ENCODE measurements around the gene COX4I1. TPM values are rescaled to one million over a fixed set of nuclear protein-coding genes. Genes with fewer than 3 reads are reported as not detected.

COX4I1 gene
- total RNA-seq, 1 experiment from 2014 or later: 618 TPM

DNA sequence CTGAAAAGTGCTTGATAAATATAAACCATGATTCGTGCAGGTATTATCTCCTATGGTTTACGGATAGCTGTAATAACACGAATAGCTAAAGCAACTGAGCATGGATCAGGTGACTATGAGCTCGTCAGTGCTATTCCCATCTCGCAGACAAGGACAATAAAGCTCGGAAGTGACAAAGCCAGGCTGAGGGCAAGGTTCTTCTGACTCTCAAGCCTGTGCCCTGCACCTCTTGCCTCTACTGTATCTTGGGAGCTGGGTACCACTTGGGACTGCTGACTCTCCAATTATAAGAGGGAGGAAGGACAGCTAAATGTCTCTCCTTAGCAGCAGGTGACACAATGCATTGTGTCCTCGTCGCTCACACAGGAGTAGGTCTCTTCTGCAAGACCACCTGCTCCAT is 49.9 kb downstream of the COX4I1 start:
- POLR2A ChIA-PET: no interaction called here
- no TSS peak for BruUV-seq (replicated peaks)
- Mint-ChIP-seq H3K27me3 (ENCODE audit: insufficient read depth, unreplicated experiment) (peaks cover 85% of the 10 kb centered on the region), H3K27ac (ENCODE audit: low read depth, unreplicated experiment) (no peak overlapping the region), H3K36me3 (ENCODE audit: insufficient read depth, unreplicated experiment) (no peaks in the 10 kb centered on the region), H3K4me3 (ENCODE audit: unreplicated experiment) (no peak overlapping the region), H3K9me3 (ENCODE audit: unreplicated experiment) (no peaks in the 10 kb centered on the region), H3K4me1 (ENCODE audit: insufficient read depth, unreplicated experiment) (no peaks in the 10 kb centered on the region)
- DNase-seq (ENCODE audit: unreplicated experiment): no peak
- intact Hi-C loops (cut with micrococcal nuclease): no loop called here
- TF ChIP-seq CTCF (IDR thresholded peaks at IDR 0.05; ENCODE audit: unreplicated experiment): no peak
- CTCF ChIA-PET: interaction anchor here (1.5 kb wide), 1 partner anchor 30 kb away, joined by 7 read pairs; no protein-coding TSS in a partner anchor

DNA sequence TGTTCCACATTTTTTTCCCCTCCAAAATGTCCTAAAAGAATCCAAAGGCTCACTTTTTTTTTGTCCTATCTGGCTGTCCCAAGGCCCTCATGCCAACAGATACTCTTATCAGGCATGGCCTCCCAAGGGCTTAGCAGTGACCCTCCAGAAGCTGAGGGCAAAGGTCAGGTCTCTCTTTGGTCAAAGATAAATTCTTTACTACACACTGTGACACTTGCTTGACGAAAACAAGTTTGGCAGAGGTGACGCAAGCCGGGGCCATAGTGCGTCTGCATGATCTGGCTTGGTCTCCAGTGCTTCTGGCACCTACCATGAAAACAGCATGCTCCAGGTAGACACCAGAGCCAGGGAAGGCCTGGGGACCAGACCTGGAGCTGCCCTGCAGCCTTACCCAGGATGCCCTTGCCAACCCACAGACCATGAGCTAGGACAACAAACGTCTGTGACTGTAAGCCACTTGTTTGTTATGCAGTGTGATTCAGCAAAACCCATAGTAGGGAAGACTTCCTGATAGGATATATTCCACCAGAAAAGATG is 50.9 kb downstream of the COX4I1 start:
- no peak for TF ChIP-seq CTCF (IDR thresholded peaks at IDR 0.05; ENCODE audit: unreplicated experiment)
- DNase-seq (ENCODE audit: unreplicated experiment): no peak
- peaks cover 79% of the 10 kb centered on the region for H3K27me3 Mint-ChIP-seq (ENCODE audit: insufficient read depth, unreplicated experiment)
- no peak overlapping the region for H3K27ac Mint-ChIP-seq (ENCODE audit: low read depth, unreplicated experiment)
- H3K9me3 Mint-ChIP-seq (ENCODE audit: unreplicated experiment): no peaks in the 10 kb centered on the region
- no peaks in the 10 kb centered on the region for H3K4me1 Mint-ChIP-seq (ENCODE audit: insufficient read depth, unreplicated experiment)
- ChIA-PET CTCF (interaction anchor here (0.6 kb wide), 1 partner anchor 113 kb away, joined by 4 read pairs; no protein-coding TSS in a partner anchor), POLR2A (no interaction called here)
- H3K36me3 Mint-ChIP-seq (ENCODE audit: insufficient read depth, unreplicated experiment): no peaks in the 10 kb centered on the region
- intact Hi-C loops (cut with micrococcal nuclease): no loop called here
- no peak overlapping the region for H3K4me3 Mint-ChIP-seq (ENCODE audit: unreplicated experiment)
- no TSS peak for BruUV-seq (replicated peaks)

DNA sequence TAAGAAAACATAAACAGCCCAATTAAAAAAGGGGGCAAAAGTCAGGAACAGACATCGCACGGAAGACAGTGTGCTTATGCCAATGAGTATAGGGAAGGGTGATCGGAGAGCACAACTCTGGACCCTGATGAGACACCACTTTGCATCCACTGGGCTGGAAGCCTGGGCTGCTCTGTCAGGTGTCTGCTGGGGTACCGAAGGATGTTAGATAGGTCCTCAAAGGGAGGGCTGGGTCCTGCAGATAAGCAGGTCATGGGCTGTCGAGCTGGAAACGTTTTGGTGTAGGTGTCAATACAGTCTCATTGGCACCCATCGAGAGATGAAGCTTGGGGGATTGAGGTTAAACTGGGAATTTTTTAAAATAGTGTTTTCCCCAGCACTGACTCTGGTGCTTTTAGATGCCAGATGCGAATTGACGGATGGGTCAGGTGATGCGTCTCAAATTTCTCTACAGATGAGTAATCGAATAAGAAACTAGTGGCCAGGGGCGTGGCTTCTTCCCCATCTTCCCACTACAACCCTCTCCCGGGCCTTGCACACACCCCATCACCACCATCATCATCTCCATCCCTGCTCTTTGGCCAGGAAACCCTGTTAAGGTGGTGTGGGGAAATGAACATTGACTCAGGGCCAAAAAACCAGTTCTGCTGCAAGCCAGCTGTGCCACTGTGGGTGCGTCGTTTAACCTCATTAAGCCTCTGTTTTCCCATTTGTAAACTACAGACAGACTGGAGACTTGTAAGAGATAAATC is 51.7 kb downstream of the COX4I1 start:
- intact Hi-C loops (cut with micrococcal nuclease): no loop called here
- no peaks in the 10 kb centered on the region for H3K9me3 Mint-ChIP-seq (ENCODE audit: unreplicated experiment)
- H3K27ac Mint-ChIP-seq (ENCODE audit: low read depth, unreplicated experiment): no peak overlapping the region
- H3K36me3 Mint-ChIP-seq (ENCODE audit: insufficient read depth, unreplicated experiment): no peaks in the 10 kb centered on the region
- peaks cover 86% of the 10 kb centered on the region for H3K27me3 Mint-ChIP-seq (ENCODE audit: insufficient read depth, unreplicated experiment)
- TF ChIP-seq CTCF (IDR thresholded peaks at IDR 0.05; ENCODE audit: unreplicated experiment): no peak
- H3K4me1 Mint-ChIP-seq (ENCODE audit: insufficient read depth, unreplicated experiment): no peaks in the 10 kb centered on the region
- H3K4me3 Mint-ChIP-seq (ENCODE audit: unreplicated experiment): no peak overlapping the region
- no TSS peak for BruUV-seq (replicated peaks)
- DNase-seq (ENCODE audit: unreplicated experiment): peak; percentile 6
- CTCF ChIA-PET: no interaction called here
- POLR2A ChIA-PET: no interaction called here

- Mint-ChIP-seq H3K36me3 (ENCODE audit: insufficient read depth, unreplicated experiment) (no peaks in the 10 kb centered on the region), H3K9me3 (ENCODE audit: unreplicated experiment) (no peaks in the 10 kb centered on the region), H3K27me3 (ENCODE audit: insufficient read depth, unreplicated experiment) (peaks cover 85% of the 10 kb centered on the region), H3K27ac (ENCODE audit: low read depth, unreplicated experiment) (no peak overlapping the region), H3K4me1 (ENCODE audit: insufficient read depth, unreplicated experiment) (no peaks in the 10 kb centered on the region), H3K4me3 (ENCODE audit: unreplicated experiment) (no peak overlapping the region)
- CTCF ChIA-PET: interaction anchor here (0.6 to 1.5 kb wide), 2 partner anchors 33 to 340 kb away, joined by 3 to 5 read pairs; no protein-coding TSS in a partner anchor
- intact Hi-C loops (cut with micrococcal nuclease): no loop called here
- no peak for DNase-seq (ENCODE audit: unreplicated experiment)
- no TSS peak for BruUV-seq (replicated peaks)
- no peak for TF ChIP-seq CTCF (IDR thresholded peaks at IDR 0.05; ENCODE audit: unreplicated experiment)
- POLR2A ChIA-PET: interaction anchor here (1.5 kb wide), 1 partner anchor 13 kb away, joined by 3 read pairs; no protein-coding TSS in a partner anchor
Observed at GRCh38 chr16:85853547-85854545, 54.4 kb downstream of the COX4I1 start.

Data from MCF 10A (cell line).